ENCODE results near the gene SLC23A2.

- TF ChIP-seq CTCF (conservative IDR thresholded peaks at IDR 0.05; ENCODE audit: low read length), result no peak
- no peak for TF ChIP-seq EZH2phosphoT487 (IDR thresholded peaks at IDR 0.05; ENCODE audit: borderline replicate concordance, low read depth, low read length)
Observed at GRCh38 chr20:4973330-4974097, 27.8 kb downstream of the SLC23A2 start.
